A673 (cell line): Measurements from ENCODE around the gene TRPV4. TPM values are rescaled to one million over a fixed set of nuclear protein-coding genes. Genes with fewer than 3 reads are reported as not detected.
A peak's percentile ranks its signal among the peaks of the same experiment; 100 is the strongest.

Source experiments
- BruUV-seq: library from RNA; stranded (reverse); fragments of 400-500 nt; replicated peaks from 2 replicates; lab custom pipeline; 2021; lab: Mats Ljungman, UMichigan
- CTCF ChIA-PET: fragments of 300-600 bp; sonication (Branson Sonifier 250); formaldehyde crosslinking; loops from one replicate; lab custom pipeline; 2022; ENCODE audit warnings: antibody characterized with exemption; lab: Charles Lee
- POLR2A ChIA-PET: fragments of 300-600 bp; sonication (Branson Sonifier 250); formaldehyde crosslinking; loops from one replicate; lab custom pipeline; 2022; ENCODE audit warnings: antibody characterized with exemption; ENCODE audit not compliant: low non-redundant PET; lab: Charles Lee
- DNase-seq: peaks from one replicate; pipeline ENCODE4 v3.0.0-alpha.2; 2015; ENCODE audit warnings: low spot score
- H3K27ac ChIP-seq: fragments of 200-600 bp; sonication (generic); 2 replicates; pipeline ENCODE4 v1.5.1; 2016; ENCODE audit warnings: mixed run types, low read depth, mild to moderate bottlenecking, mixed read lengths, antibody characterized with exemption, low read length; ENCODE audit not compliant: poor library complexity, severe bottlenecking
- H3K27me3 ChIP-seq: fragments of 200-600 bp; sonication (generic); replicated peaks from 2 replicates; pipeline ENCODE4 v1.6.1; 2017; ENCODE audit warnings: mixed run types, low read depth, mild to moderate bottlenecking, mixed read lengths, antibody characterized with exemption, low read length; ENCODE audit not compliant: insufficient read depth, poor library complexity
- H3K36me3 ChIP-seq: fragments of 200-600 bp; sonication (generic); 2 replicates; pipeline ENCODE4 v1.6.1; 2016; ENCODE audit warnings: mixed run types, mild to moderate bottlenecking, mixed read lengths, antibody characterized with exemption, low read length; ENCODE audit not compliant: insufficient read depth, poor library complexity, severe bottlenecking
- H3K4me1 ChIP-seq: fragments of 200-600 bp; sonication (generic); 2 replicates; pipeline ENCODE4 v1.6.1; 2017; ENCODE audit warnings: mixed run types, mild to moderate bottlenecking, mixed read lengths, antibody characterized with exemption, low read length; ENCODE audit not compliant: insufficient read depth, poor library complexity, severe bottlenecking
- H3K4me3 ChIP-seq: fragments of 200-600 bp; sonication (generic); 2 replicates; pipeline ENCODE4 v1.5.1; 2016; ENCODE audit warnings: low read depth, mixed run types, mild to moderate bottlenecking, mixed read lengths, low read length; ENCODE audit not compliant: poor library complexity, severe bottlenecking
- H3K9me3 ChIP-seq: fragments of 200-600 bp; sonication (generic); 2 replicates; pipeline ENCODE4 v1.6.1; 2016; ENCODE audit warnings: mixed run types, low read depth, mild to moderate bottlenecking, mixed read lengths, antibody characterized with exemption, low read length; ENCODE audit not compliant: poor library complexity, severe bottlenecking
- CTCF ChIP-seq: fragments of 300-800, 200-600 bp; sonication (generic); conservative IDR thresholded peaks from 2 replicates; pipeline ENCODE4 v1.5.1; 2017; ENCODE audit warnings: low read depth, mild to moderate bottlenecking, antibody characterized with exemption, low read length, moderate library complexity, mixed read lengths
- EZH2 ChIP-seq: fragments of 200-600 bp; sonication (generic); IDR thresholded peaks from 2 replicates; pipeline ENCODE4 v1.6.1; 2017; ENCODE audit warnings: borderline replicate concordance, low read depth, mild to moderate bottlenecking, mixed read lengths, antibody characterized with exemption, low read length; ENCODE audit not compliant: poor library complexity, severe bottlenecking
- intact Hi-C: fragments of 100-400 bp; cut with micrococcal nuclease; formaldehyde crosslinking; loops from one replicate; pipeline ENCODE4 v1.10.0; 2022; ENCODE audit not compliant: unreplicated experiment
- total RNA-seq: library from RNA; stranded (reverse); gene quantifications from 2 replicates; pipeline ENCODE4 v1.2.3, GENCODE V29; 2021

TRPV4 gene
- total RNA-seq, 1 experiment from 2014 or later = 0.11 TPM

- POLR2A ChIA-PET = interaction anchor here (0.6 kb wide), 1 partner anchor 166 kb away, joined by 6 read pairs; no protein-coding TSS in a partner anchor
- intact Hi-C loops = loop anchor here (1.0 kb wide), 1 partner anchor 40 kb away; no protein-coding TSS in a partner anchor
- H3K4me3 ChIP-seq = peak overlapping the region; percentile 20
These were observed 12.0 kb upstream of the TRPV4 start for GRCh38 chr12:109844983-109845823.

GRCh38 chr12:109844091-109844490 is 10.9 kb upstream of the TRPV4 start:
- ChIA-PET CTCF (interaction anchor here (0.7 kb wide), 1 partner anchor 138 kb away, joined by 3 read pairs; no protein-coding TSS in a partner anchor), POLR2A (no interaction called here)
- Histone ChIP-seq H3K27me3 (no peaks in the 10 kb centered on the region), H3K36me3 (no peaks in the 10 kb centered on the region), H3K27ac (no peak overlapping the region), H3K4me1 (no peaks in the 10 kb centered on the region), H3K4me3 (no peak overlapping the region), H3K9me3 (no peaks in the 10 kb centered on the region)
- TF ChIP-seq CTCF (no peak), EZH2 (no peak)
- DNase-seq = no peak
- intact Hi-C loops = no loop called here
- no TSS peak for BruUV-seq

More at GRCh38 chr12:109844983-109845823, 12.0 kb upstream of the TRPV4 start:
- CTCF ChIA-PET = interaction anchor here (0.5 to 1.6 kb wide), 9 partner anchors 9 to 654 kb away, joined by 3 to 7 read pairs (median 4); no protein-coding TSS in a partner anchor
- Histone ChIP-seq H3K27ac (no peak overlapping the region), H3K4me1 (no peaks in the 10 kb centered on the region), H3K36me3 (no peaks in the 10 kb centered on the region), H3K9me3 (no peaks in the 10 kb centered on the region), H3K27me3 (no peaks in the 10 kb centered on the region)
- TF ChIP-seq CTCF (peak; percentile 99), EZH2 (no peak)
- BruUV-seq = no TSS peak
- peak; percentile 91 for DNase-seq

GRCh38 chr12:109842021-109842420 is 8.8 kb upstream of the TRPV4 start:
- DNase-seq = no peak
- no peaks in the 10 kb centered on the region for H3K9me3 ChIP-seq
- intact Hi-C loops = no loop called here
- no peaks in the 10 kb centered on the region for H3K36me3 ChIP-seq
- TF ChIP-seq EZH2 = no peak
- BruUV-seq = no TSS peak
- no peak overlapping the region for H3K4me3 ChIP-seq
- H3K4me1 ChIP-seq = no peaks in the 10 kb centered on the region
- no peak overlapping the region for H3K27ac ChIP-seq
- POLR2A ChIA-PET = no interaction called here
- no peaks in the 10 kb centered on the region for H3K27me3 ChIP-seq
- CTCF ChIA-PET = interaction anchor here (0.6 to 0.7 kb wide), 2 partner anchors 11 to 43 kb away, joined by 3 to 4 read pairs; no protein-coding TSS in a partner anchor
